ENCODE data around the gene COL4A5. TPM values are rescaled to one million over a fixed set of nuclear protein-coding genes. Genes with fewer than 3 reads are reported as not detected.
A peak's percentile ranks its signal among the peaks of the same experiment; 100 is the strongest.

COL4A5 gene
- total and polyA plus RNA-seq, 8 donors, result 15.5 to 203 (median 166) TPM

DNA sequence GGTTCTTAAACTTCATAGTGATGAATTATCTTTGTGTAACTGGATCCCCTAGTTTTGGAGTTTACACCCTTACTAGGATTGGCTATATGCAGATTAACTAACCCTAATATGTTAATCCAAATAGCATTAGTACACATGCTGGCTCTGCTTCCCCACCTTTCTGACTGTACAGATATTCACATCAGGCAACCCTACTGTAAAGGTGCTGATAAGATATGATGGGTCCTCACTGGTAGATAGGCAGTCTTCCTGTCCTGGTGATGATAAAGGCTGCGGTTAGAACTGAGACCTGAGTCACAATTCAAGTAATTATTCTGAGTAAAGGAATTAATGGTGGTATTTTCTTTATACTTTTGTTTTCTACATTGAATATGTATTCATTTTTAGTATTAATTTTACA is 118.6 kb downstream of the COL4A5 start:
- no peak overlapping the region for H3K4me3 ChIP-seq
- TF ChIP-seq, protein P1, sequence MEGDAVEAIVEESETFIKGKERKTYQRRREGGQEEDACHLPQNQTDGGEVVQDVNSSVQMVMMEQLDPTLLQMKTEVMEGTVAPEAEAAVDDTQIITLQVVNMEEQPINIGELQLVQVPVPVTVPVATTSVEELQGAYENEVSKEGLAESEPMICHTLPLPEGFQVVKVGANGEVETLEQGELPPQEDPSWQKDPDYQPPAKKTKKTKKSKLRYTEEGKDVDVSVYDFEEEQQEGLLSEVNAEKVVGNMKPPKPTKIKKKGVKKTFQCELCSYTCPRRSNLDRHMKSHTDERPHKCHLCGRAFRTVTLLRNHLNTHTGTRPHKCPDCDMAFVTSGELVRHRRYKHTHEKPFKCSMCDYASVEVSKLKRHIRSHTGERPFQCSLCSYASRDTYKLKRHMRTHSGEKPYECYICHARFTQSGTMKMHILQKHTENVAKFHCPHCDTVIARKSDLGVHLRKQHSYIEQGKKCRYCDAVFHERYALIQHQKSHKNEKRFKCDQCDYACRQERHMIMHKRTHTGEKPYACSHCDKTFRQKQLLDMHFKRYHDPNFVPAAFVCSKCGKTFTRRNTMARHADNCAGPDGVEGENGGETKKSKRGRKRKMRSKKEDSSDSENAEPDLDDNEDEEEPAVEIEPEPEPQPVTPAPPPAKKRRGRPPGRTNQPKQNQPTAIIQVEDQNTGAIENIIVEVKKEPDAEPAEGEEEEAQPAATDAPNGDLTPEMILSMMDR (IDR thresholded peaks at IDR 0.05), result no peak
- H3K27ac ChIP-seq, result no peak overlapping the region
- no peak for ATAC-seq
- intact Hi-C loops (cut with DNase I), result no loop called here
- no peaks in the 10 kb centered on the region for H3K36me3 ChIP-seq
- DNase-seq, result no peak
- no peaks in the 10 kb centered on the region for H3K4me1 ChIP-seq
- H3K9me3 ChIP-seq, result no peaks in the 10 kb centered on the region
- H3K27me3 ChIP-seq, result no peaks in the 10 kb centered on the region

GRCh38 chrX:108573136-108573535 is 133.5 kb downstream of the COL4A5 start:
- no peaks in the 10 kb centered on the region for H3K9me3 ChIP-seq
- intact Hi-C loops (cut with DNase I), result no loop called here
- H3K27me3 ChIP-seq, result peaks cover 0 to 10% of the 10 kb centered on the region in 2 donors
- H3K4me1 ChIP-seq, result no peaks in the 10 kb centered on the region
- H3K27ac ChIP-seq, result no peak overlapping the region
- no peak overlapping the region for H3K4me3 ChIP-seq
- H3K36me3 ChIP-seq, result no peaks in the 10 kb centered on the region
- TF ChIP-seq, protein P1 (IDR thresholded peaks at IDR 0.05), result no peak
- ATAC-seq (no peak), DNase-seq (no peak)

GRCh38 chrX:108582151-108582550 is 142.5 kb downstream of the COL4A5 start:
- Histone ChIP-seq H3K9me3 (no peaks in the 10 kb centered on the region), H3K4me3 (no peak overlapping the region), H3K4me1 (no peaks in the 10 kb centered on the region), H3K27me3 (peaks cover 0 to 4% of the 10 kb centered on the region in 2 donors), H3K27ac (no peak overlapping the region), H3K36me3 (no peaks in the 10 kb centered on the region)
- intact Hi-C loops (cut with DNase I), result no loop called here
- TF ChIP-seq, protein P1 (IDR thresholded peaks at IDR 0.05), result no peak
- no peak for ATAC-seq
- no peak for DNase-seq

- no peak overlapping the region for H3K4me3 ChIP-seq
- H3K27ac ChIP-seq, result no peak overlapping the region
- H3K9me3 ChIP-seq, result no peaks in the 10 kb centered on the region
- intact Hi-C loops (cut with DNase I), result no loop called here
- no peaks in the 10 kb centered on the region for H3K4me1 ChIP-seq
- TF ChIP-seq, protein P1 (IDR thresholded peaks at IDR 0.05), result peak in 1 of 2 donors; percentile 6
- peak in 1 of 4 donors; percentile 0 for DNase-seq
- H3K36me3 ChIP-seq, result no peaks in the 10 kb centered on the region
- ATAC-seq, result no peak
- peaks cover 0 to 4% of the 10 kb centered on the region in 2 donors for H3K27me3 ChIP-seq
Observed at GRCh38 chrX:108584617-108585211, 145.1 kb downstream of the COL4A5 start.

GRCh38 chrX:108590496-108590895 is 150.9 kb downstream of the COL4A5 start:
- TF ChIP-seq, protein P1 (IDR thresholded peaks at IDR 0.05), result no peak
- H3K4me3 ChIP-seq, result no peak overlapping the region
- intact Hi-C loops (cut with DNase I), result no loop called here
- H3K36me3 ChIP-seq, result no peaks in the 10 kb centered on the region
- H3K9me3 ChIP-seq, result no peaks in the 10 kb centered on the region
- DNase-seq (no peak), ATAC-seq (no peak)
- H3K27ac ChIP-seq, result no peak overlapping the region
- peaks cover 0 to 4% of the 10 kb centered on the region in 2 donors for H3K27me3 ChIP-seq
- H3K4me1 ChIP-seq, result no peaks in the 10 kb centered on the region
